Natural killer cell (primary cell): ENCODE results near the gene QRFP. TPM values are rescaled to one million over a fixed set of nuclear protein-coding genes. Genes with fewer than 3 reads are reported as not detected.

ENCODE experiments used
- ATAC-seq, 3 donors: fragments of 150-1000 bp in 2 of 3; fragments of 200-7000 bp in 1 of 3; cut with Tn5 transposase; 1 replicate in 1 of 3; 2 replicates in 2 of 3; pipeline ENCODE4 v1.10.0; 2021; ENCODE audit warnings: mild to moderate bottlenecking in 2 of 3, moderate library complexity in 2 of 3
- DNase-seq, 2 donors: peaks; one replicate each; pipeline versions ENCODE4 v3.0.0 to v3.0.0-alpha.2; 2013 to 2021; ENCODE audit warnings: mixed read lengths in 1 of 2
- H3K27ac ChIP-seq: one replicate; pipeline ENCODE4 v1.5.1; 2013; ENCODE audit warnings: mild to moderate bottlenecking, low read length
- H3K27me3 ChIP-seq: one replicate; pipeline ENCODE4 v1.6.1; 2013; ENCODE audit warnings: low read length; ENCODE audit not compliant: control insufficient read depth, insufficient read depth
- H3K36me3 ChIP-seq: one replicate; pipeline ENCODE4 v1.6.1; 2013; ENCODE audit warnings: low read length; ENCODE audit not compliant: control insufficient read depth, insufficient read depth
- H3K4me1 ChIP-seq: one replicate; pipeline ENCODE4 v1.6.1; 2013; ENCODE audit warnings: low read length; ENCODE audit not compliant: control insufficient read depth, insufficient read depth
- H3K4me3 ChIP-seq: one replicate; pipeline ENCODE4 v1.5.1; 2013; ENCODE audit warnings: low read length
- H3K9me3 ChIP-seq: one replicate; pipeline ENCODE4 v1.6.1; 2013; ENCODE audit warnings: low read length; ENCODE audit not compliant: control insufficient read depth, insufficient read depth
- H3K27ac Mint-ChIP-seq, 2 donors: one replicate each; pipeline ENCODE4 v1.8.0; 2022; ENCODE audit warnings: mild to moderate bottlenecking in 2 of 2, mixed read lengths in 2 of 2, moderate library complexity in 1 of 2
- H3K27me3 Mint-ChIP-seq, 2 donors: one replicate each; pipeline ENCODE4 v1.8.0; 2022; ENCODE audit warnings: low read depth in 2 of 2, mixed read lengths in 2 of 2
- H3K36me3 Mint-ChIP-seq: one replicate; pipeline ENCODE4 v1.8.0; 2022; ENCODE audit warnings: mixed read lengths
- H3K4me1 Mint-ChIP-seq, 2 donors: one replicate each; pipeline ENCODE4 v1.8.0; 2022; ENCODE audit warnings: mixed read lengths in 2 of 2
- H3K4me3 Mint-ChIP-seq: one replicate; pipeline ENCODE4 v1.8.0; 2022; ENCODE audit warnings: mild to moderate bottlenecking, moderate library complexity, mixed read lengths
- H3K9me3 Mint-ChIP-seq, 2 donors: one replicate each; pipeline ENCODE4 v1.8.0; 2022; ENCODE audit warnings: mixed read lengths in 2 of 2
- CTCF ChIP-seq: fragments of 200-600 bp; IDR thresholded peaks from one replicate; pipeline ENCODE4 v1.8.0; 2022; ENCODE audit warnings: antibody characterized with exemption
- WGBS: methylation state at CpG from one replicate; pipeline ENCODE4 v1.1.7; 2013; ENCODE audit warnings: missing lambda C conversion rate; ENCODE audit not compliant: insufficient coverage; 5-methylcytosine and 5-hydroxymethylcytosine counted together
- intact Hi-C: fragments of 100-400 bp; cut with micrococcal nuclease; formaldehyde crosslinking; loops from one replicate; pipeline ENCODE4 v1.14.2; 2022
- total RNA-seq, 4 donors: library from RNA; stranded (reverse); fragments of 120-200 nt in 1 of 4; gene quantifications; one replicate each; pipeline versions ENCODE4 v1.2.3 to v1.2.4, GENCODE V29; 2013 to 2022

Gene QRFP
- total RNA-seq, 3 donors from 2014 or later (not counting 1 experiment from before 2014, with no cell fraction given), result not detected

GRCh38 chr9:130921300-130921988, 24.8 kb upstream of the QRFP start:
- intact Hi-C loops, result no loop called here
- H3K27ac Mint-ChIP-seq, result no peak overlapping the region
- Histone ChIP-seq H3K27ac (no peak overlapping the region), H3K27me3 (no peaks in the 10 kb centered on the region), H3K4me3 (no peak overlapping the region), H3K36me3 (no peaks in the 10 kb centered on the region), H3K4me1 (no peaks in the 10 kb centered on the region), H3K9me3 (no peaks in the 10 kb centered on the region)
- no peaks in the 10 kb centered on the region for H3K4me1 Mint-ChIP-seq
- H3K27me3 Mint-ChIP-seq, result no peaks in the 10 kb centered on the region
- 75% methylated on average over 29 of the region's 29 CpGs for WGBS
- ATAC-seq (no peak), DNase-seq (no peak)
- H3K36me3 Mint-ChIP-seq, result no peaks in the 10 kb centered on the region
- H3K4me3 Mint-ChIP-seq, result no peak overlapping the region
- H3K9me3 Mint-ChIP-seq, result no peaks in the 10 kb centered on the region
- TF ChIP-seq CTCF, result no peak

- no peaks in the 10 kb centered on the region for H3K4me1 Mint-ChIP-seq
- H3K27ac Mint-ChIP-seq, result no peak overlapping the region
- no peak overlapping the region for H3K4me3 Mint-ChIP-seq
- H3K27me3 Mint-ChIP-seq, result no peaks in the 10 kb centered on the region
- no peak for TF ChIP-seq CTCF
- Histone ChIP-seq H3K4me1 (no peaks in the 10 kb centered on the region), H3K9me3 (no peaks in the 10 kb centered on the region), H3K27ac (no peak overlapping the region), H3K27me3 (no peaks in the 10 kb centered on the region), H3K36me3 (no peaks in the 10 kb centered on the region), H3K4me3 (no peak overlapping the region)
- ATAC-seq (no peak), DNase-seq (no peak)
- 83% methylated on average over 14 of the region's 14 CpGs for WGBS
- intact Hi-C loops, result no loop called here
- no peaks in the 10 kb centered on the region for H3K9me3 Mint-ChIP-seq
- H3K36me3 Mint-ChIP-seq, result no peaks in the 10 kb centered on the region
Measured at GRCh38 chr9:130920762-130921299, 24.2 kb upstream of the QRFP start.

- Mint-ChIP-seq H3K9me3 (no peaks in the 10 kb centered on the region), H3K27ac (no peak overlapping the region), H3K4me3 (no peak overlapping the region), H3K27me3 (no peaks in the 10 kb centered on the region), H3K4me1 (no peaks in the 10 kb centered on the region), H3K36me3 (no peaks in the 10 kb centered on the region)
- no peak for TF ChIP-seq CTCF
- no peaks in the 10 kb centered on the region for H3K4me1 ChIP-seq
- H3K4me3 ChIP-seq, result no peak overlapping the region
- intact Hi-C loops, result no loop called here
- no peak overlapping the region for H3K27ac ChIP-seq
- no peak for ATAC-seq
- H3K9me3 ChIP-seq, result no peaks in the 10 kb centered on the region
- 93% methylated on average over 7 of the region's 8 CpGs for WGBS
- no peaks in the 10 kb centered on the region for H3K36me3 ChIP-seq
- no peak for DNase-seq
- no peaks in the 10 kb centered on the region for H3K27me3 ChIP-seq
Measured at GRCh38 chr9:130920233-130920632, 23.6 kb upstream of the QRFP start.
